A204.1 (cell line): ENCODE measurements around the gene KCNQ1.

ENCODE experiments used
- FAIRE-seq: peaks from 2 replicates; lab custom pipeline; 2012; peaks lifted over from hg19 to GRCh38; lab: Jason Lieb, UNC

KCNQ1 gene

GRCh38 chr11:2721210-2721916 lies 276.6 kb downstream of the KCNQ1 start:
- no peak for FAIRE-seq

GRCh38 chr11:2722955-2723354 lies 278.1 kb downstream of the KCNQ1 start:
- FAIRE-seq = no peak

- no peak for FAIRE-seq
These were observed 279.3 kb downstream of the KCNQ1 start for GRCh38 chr11:2724104-2724503.

- FAIRE-seq = no peak
These were observed 280.0 kb downstream of the KCNQ1 start for GRCh38 chr11:2724653-2725367.

- no peak for FAIRE-seq
These were observed 280.8 kb downstream of the KCNQ1 start for GRCh38 chr11:2725368-2726300.

GRCh38 chr11:2726964-2727363 lies 282.2 kb downstream of the KCNQ1 start:
- FAIRE-seq = no peak

GRCh38 chr11:2728128-2728662 lies 283.4 kb downstream of the KCNQ1 start:
- no peak for FAIRE-seq

GRCh38 chr11:2728663-2729332 lies 284.0 kb downstream of the KCNQ1 start:
- no peak for FAIRE-seq

- no peak for FAIRE-seq
These were observed 285.0 kb downstream of the KCNQ1 start for GRCh38 chr11:2729841-2730240.

- no peak for FAIRE-seq
These were observed 285.7 kb downstream of the KCNQ1 start for GRCh38 chr11:2730272-2731129.

- FAIRE-seq = no peak
These were observed 286.6 kb downstream of the KCNQ1 start for GRCh38 chr11:2731130-2732125.

GRCh38 chr11:2732261-2732939 lies 287.6 kb downstream of the KCNQ1 start:
- FAIRE-seq = no peak

GRCh38 chr11:2732940-2733628 lies 288.3 kb downstream of the KCNQ1 start:
- FAIRE-seq = no peak

- FAIRE-seq = no peak
These were observed 289.6 kb downstream of the KCNQ1 start for GRCh38 chr11:2734181-2735052.

- FAIRE-seq = no peak
These were observed 290.3 kb downstream of the KCNQ1 start for GRCh38 chr11:2735053-2735589.

- FAIRE-seq = no peak
These were observed 291.9 kb downstream of the KCNQ1 start for GRCh38 chr11:2736577-2737225.

GRCh38 chr11:2737226-2737590 lies 292.4 kb downstream of the KCNQ1 start:
- no peak for FAIRE-seq
